Measurements from ENCODE around the gene KRTAP4-12.
"Not testable (repeated sequence)": the region's sequence is repeated elsewhere in the genome, so short reads cannot be mapped to it uniquely, and the experiment has no call there.

The KRTAP4-12 gene

DNA sequence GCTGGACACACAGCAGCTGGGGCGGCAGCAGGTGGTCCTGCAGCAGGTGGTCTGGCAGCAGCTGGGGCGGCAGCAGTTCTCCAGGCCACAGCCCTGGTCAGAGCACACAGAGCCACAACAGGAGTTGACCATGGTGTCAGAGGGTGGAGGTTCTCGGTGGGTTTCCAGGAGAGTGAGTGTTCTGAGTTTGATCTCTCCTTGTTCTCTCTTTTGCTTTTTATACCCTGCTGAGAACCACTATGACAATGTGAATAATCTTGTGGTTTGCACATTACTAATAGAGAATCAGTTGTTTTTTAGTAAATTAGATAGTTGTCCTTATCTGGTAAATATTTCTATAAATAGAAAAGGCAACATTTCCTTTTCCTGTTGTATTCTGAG, at the start of gene KRTAP4-12:
Gene KRTAP4-12, minus strand, starts transcription at position 192 of the 381 bp plus-strand sequence. Its CDS starts 60 bp downstream, at position 132.
- not testable (repeated sequence) for H3K27ac ChIP-seq

DNA sequence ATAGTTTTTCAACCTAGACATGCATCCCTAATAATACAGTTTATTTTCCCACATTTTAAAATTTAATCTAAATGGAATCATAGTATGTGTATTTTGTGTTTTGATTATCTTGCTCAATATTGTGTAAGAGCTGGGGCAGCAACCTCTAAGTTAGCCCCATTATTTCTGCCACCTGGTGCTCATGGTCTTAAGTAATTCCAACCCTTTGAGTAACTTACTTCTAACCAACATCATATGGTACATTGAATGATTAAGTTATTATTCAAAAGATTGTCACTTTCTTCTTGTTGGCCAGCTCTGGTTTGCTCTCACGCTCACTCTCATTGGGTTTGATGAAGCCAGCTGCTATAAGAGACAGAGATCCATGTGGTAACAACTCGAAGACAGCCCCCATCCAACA, 47.9 kb upstream of the KRTAP4-12 start:
- TF ChIP-seq, protein P1, sequence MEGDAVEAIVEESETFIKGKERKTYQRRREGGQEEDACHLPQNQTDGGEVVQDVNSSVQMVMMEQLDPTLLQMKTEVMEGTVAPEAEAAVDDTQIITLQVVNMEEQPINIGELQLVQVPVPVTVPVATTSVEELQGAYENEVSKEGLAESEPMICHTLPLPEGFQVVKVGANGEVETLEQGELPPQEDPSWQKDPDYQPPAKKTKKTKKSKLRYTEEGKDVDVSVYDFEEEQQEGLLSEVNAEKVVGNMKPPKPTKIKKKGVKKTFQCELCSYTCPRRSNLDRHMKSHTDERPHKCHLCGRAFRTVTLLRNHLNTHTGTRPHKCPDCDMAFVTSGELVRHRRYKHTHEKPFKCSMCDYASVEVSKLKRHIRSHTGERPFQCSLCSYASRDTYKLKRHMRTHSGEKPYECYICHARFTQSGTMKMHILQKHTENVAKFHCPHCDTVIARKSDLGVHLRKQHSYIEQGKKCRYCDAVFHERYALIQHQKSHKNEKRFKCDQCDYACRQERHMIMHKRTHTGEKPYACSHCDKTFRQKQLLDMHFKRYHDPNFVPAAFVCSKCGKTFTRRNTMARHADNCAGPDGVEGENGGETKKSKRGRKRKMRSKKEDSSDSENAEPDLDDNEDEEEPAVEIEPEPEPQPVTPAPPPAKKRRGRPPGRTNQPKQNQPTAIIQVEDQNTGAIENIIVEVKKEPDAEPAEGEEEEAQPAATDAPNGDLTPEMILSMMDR (conservative IDR thresholded peaks at IDR 0.05): no peak
- H3K27ac ChIP-seq: no peak overlapping the region

DNA sequence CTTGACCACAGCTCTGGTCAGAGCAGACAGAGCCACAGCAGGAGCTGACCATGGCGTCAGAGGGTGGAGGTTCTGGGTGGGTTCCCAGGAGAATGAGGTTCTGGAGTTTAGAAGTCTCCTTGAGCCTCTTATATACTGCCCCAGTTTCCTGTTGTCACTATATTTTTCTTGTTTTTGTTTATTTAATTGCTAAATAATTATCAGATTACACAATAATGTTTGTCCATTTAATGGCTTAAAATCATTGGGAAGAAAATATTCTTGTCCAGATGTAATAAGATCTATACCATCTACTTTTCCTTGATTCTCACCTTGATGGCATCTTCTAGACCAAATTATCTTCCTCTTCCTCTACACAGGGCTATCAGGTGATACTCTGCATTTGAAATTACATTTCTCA, 44.1 kb upstream of the KRTAP4-12 start, which contains the start of gene KRTAP4-3:
Gene KRTAP4-3, minus strand, starts transcription at position 101 of the 400 bp plus-strand sequence. Its CDS starts 49 bp downstream, at position 52.
- TF ChIP-seq, protein P1 (conservative IDR thresholded peaks at IDR 0.05): no peak
- no peak within 1 kb of the TSS for H3K27ac ChIP-seq

DNA sequence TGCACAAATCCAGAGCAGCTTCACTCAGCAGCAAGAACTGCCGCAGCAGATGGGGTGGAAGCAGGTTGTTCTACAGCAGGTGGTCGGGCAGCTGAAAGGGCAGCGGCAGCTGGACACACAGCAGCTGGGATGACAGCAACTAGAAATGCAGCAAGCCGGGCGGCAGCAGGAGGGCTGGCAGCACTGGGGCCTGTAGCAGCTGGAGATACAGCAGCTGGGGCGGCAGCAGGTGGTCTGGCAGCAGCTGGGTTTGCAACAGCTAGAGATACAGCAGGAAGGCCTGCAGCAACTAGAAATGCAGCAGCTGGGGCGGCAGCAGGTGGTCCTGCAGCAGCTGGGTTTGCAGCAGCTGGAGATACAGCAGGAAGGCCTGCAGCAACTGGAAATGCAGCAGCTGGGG, 43.6 kb upstream of the KRTAP4-12 start:
- TF ChIP-seq, protein P1 (conservative IDR thresholded peaks at IDR 0.05): no peak
- H3K27ac ChIP-seq: no peak overlapping the region

DNA sequence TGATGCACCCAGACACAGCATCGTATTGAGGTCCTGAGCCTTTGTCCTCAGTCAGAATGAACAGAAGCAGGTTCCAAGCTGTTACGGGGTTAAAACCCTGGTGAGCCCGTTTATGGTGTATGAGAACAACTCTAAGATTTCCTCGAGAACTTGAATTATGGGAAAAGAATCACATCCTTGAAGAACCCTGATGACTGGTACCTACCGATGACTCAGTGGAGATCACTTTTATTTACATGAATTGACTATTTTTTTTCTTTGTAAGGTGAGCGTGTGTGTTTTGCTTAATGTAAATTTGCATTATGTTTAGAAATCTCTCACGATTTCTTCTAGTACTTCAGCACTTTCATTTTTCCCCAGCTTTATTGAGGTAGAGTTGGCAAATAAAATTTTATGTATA, 39.8 kb upstream of the KRTAP4-12 start:
- H3K27ac ChIP-seq: no peak overlapping the region
- TF ChIP-seq, protein P1 (conservative IDR thresholded peaks at IDR 0.05): no peak

DNA sequence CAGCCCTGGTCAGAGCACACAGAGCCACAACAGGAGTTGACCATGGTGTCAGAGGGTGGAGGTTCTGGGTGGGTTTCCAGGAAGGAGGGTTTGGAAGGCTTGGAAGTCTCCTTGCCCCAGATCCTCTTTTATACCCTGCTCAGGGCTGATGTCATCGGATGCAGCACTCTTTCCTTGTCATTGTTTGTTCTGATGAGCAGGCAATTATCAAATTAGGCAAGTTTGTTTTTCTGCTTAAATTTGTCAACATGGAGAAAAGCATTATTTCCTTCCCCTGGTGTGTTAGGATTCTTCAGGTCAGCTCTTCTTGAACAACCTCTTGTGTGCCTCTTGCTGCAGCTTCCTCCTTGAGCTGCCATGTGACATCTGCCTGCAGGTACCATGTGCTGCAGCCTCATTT, 36.7 kb upstream of the KRTAP4-12 start, which contains the start of gene KRTAP4-4:
Gene KRTAP4-4, minus strand, starts transcription at position 101 of the 400 bp plus-strand sequence. Its CDS starts 57 bp downstream, at position 44.
- H3K27ac ChIP-seq: no peak within 1 kb of the TSS
- TF ChIP-seq, protein P1 (conservative IDR thresholded peaks at IDR 0.05): no peak

DNA sequence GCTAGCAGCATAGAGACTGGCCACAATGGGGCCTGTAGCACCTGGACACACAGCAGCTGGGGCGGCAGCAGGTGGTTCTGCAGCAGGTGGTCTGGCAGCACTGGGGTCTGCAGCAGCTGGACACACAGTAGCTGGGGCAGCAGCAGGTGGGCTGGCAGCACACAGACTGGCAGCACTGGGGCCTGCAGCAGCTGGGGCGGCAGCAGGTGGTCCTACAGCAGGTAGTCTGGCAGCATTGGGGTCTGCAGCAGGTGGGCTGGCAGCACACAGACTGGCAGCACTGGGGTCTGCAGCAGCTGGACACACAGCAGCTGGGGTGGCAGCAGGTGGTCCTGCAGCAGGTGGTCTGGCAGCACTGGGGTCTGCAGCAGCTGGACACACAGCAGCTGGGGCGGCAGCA, 36.2 kb upstream of the KRTAP4-12 start:
- H3K27ac ChIP-seq: not testable (repeated sequence)

DNA sequence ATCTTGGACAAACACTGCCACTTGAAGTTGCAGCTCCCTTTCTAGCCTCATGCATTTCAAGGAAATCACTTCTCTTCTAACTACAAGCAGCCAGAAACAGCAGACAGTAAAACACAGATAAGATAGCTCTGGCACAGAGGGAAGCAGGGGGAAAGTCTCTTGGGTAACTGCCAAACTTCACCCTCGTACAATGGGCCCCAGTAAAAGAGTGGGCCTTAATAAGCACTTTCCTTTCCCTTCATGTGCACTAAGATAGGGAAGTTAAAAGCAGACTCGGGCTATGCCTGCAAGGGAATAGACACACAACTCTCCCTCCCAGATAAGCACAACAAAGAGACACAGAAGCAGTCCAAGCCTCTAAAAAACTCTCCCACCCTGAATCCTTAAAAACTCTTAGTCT, 29.9 kb upstream of the KRTAP4-12 start:
- H3K27ac ChIP-seq: no peak overlapping the region
- TF ChIP-seq, protein P1 (conservative IDR thresholded peaks at IDR 0.05): no peak

DNA sequence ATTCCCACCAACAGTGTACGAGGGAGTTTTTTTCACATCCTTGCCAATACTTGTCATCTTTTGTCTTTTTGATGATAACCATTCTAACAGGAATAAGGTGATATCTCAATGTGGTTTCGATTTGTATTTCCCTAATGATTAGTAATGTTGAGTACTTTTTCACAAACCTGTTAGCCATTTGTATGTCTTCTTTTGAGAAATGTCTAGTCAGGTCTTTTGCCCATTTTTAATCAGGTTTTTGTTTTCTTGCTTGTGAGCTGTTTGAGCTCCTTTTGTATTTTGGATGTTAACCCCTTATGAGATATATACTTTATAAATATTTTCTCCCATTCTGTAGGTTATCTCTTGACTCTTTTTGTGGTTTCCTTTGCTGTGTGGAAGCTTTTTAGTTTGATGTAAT, 27.5 kb upstream of the KRTAP4-12 start:
- H3K27ac ChIP-seq: no peak overlapping the region
- TF ChIP-seq, protein P1 (conservative IDR thresholded peaks at IDR 0.05): no peak

Measured in VCaP (cell line).